ENCODE data around the gene OPRPN. TPM values are rescaled to one million over a fixed set of nuclear protein-coding genes. Genes with fewer than 3 reads are reported as not detected.

The OPRPN gene
- total RNA-seq, 1 experiment from 2014 or later = not detected

DNA sequence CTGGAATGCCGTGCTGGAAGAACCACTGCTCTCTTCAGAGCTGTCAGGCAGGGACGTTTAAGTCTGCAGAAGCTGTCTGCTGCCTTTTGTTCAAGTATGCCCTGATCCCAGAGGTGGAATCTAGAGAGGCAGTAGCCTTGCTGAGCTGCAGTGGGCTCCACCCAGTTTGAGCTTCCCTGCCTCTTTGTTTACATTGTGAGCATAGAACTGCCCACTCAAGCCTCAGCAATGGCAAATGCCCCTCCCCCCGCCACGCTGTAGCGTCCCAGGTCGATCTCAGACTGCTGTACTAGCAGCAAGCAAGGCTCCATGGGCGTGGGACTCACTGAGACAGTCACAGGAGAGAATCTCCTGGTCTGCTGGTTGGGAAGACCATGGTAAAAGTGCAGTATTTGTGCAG lies 39.5 kb downstream of the OPRPN start:
- H3K36me3 Mint-ChIP-seq = no peaks in the 10 kb centered on the region
- H3K4me3 Mint-ChIP-seq = no peak overlapping the region
- POLR2A ChIA-PET = no interaction called here

DNA sequence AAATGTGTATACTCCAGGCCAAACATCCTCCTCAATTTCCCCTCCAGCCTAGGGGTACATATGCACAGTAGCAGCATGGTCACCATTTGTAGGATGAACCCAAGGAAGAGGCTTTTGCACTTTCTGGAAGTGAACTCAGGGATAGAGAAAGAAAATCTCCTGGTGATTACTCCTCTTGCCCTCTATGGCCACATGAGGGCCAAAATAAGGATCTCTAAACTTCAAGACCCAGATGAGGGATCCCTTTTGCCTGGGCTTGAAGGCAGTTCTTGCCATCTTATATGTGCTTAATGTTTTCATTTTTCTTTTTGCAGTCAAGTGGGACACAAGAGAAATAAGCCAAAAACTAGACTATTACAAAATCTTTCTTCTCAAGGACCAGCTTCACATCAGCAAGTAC lies 44.7 kb downstream of the OPRPN start:
- ChIA-PET CTCF (no interaction called here), POLR2A (no interaction called here)
- Mint-ChIP-seq H3K4me3 (no peak overlapping the region), H3K4me1 (peaks cover under 1% of the 10 kb centered on the region; the same call in 1 of the 2 replicates), H3K9me3 (no peaks in the 10 kb centered on the region), H3K27ac (no peak overlapping the region), H3K27me3 (ENCODE audit: low read depth) (no peaks in the 10 kb centered on the region), H3K36me3 (no peaks in the 10 kb centered on the region)
- ATAC-seq (no peak), DNase-seq (ENCODE audit: low spot score) (no peak)
- TF ChIP-seq KAT7 (CRISPR knock-in tag; IDR thresholded peaks at IDR 0.05; ENCODE audit: borderline replicate concordance) (no peak), NR3C1 (CRISPR knock-in tag; conservative IDR thresholded peaks at IDR 0.05; ENCODE audit: low read depth) (no peak), CBFB (CRISPR knock-in tag; IDR thresholded peaks at IDR 0.05; ENCODE audit: low read depth) (no peak), TP53 (CRISPR knock-in tag; IDR thresholded peaks at IDR 0.05) (no peak), TEAD4 (CRISPR knock-in tag; IDR thresholded peaks at IDR 0.05) (no peak), NFATC4 (CRISPR knock-in tag; IDR thresholded peaks at IDR 0.05) (no peak), RORB (CRISPR knock-in tag; IDR thresholded peaks at IDR 0.05) (no peak), IRF2 (CRISPR knock-in tag; IDR thresholded peaks at IDR 0.05; ENCODE audit: borderline replicate concordance, low read depth) (no peak)
- TF ChIP-seq, protein P1, sequence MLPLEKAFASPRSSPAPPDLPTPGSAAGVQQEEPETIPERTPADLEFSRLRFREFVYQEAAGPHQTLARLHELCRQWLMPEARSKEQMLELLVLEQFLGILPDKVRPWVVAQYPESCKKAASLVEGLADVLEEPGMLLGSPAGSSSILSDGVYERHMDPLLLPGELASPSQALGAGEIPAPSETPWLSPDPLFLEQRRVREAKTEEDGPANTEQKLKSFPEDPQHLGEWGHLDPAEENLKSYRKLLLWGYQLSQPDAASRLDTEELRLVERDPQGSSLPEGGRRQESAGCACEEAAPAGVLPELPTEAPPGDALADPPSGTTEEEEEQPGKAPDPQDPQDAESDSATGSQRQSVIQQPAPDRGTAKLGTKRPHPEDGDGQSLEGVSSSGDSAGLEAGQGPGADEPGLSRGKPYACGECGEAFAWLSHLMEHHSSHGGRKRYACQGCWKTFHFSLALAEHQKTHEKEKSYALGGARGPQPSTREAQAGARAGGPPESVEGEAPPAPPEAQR (CRISPR knock-in tag; IDR thresholded peaks at IDR 0.05) = no peak
- TF ChIP-seq, protein P2, sequence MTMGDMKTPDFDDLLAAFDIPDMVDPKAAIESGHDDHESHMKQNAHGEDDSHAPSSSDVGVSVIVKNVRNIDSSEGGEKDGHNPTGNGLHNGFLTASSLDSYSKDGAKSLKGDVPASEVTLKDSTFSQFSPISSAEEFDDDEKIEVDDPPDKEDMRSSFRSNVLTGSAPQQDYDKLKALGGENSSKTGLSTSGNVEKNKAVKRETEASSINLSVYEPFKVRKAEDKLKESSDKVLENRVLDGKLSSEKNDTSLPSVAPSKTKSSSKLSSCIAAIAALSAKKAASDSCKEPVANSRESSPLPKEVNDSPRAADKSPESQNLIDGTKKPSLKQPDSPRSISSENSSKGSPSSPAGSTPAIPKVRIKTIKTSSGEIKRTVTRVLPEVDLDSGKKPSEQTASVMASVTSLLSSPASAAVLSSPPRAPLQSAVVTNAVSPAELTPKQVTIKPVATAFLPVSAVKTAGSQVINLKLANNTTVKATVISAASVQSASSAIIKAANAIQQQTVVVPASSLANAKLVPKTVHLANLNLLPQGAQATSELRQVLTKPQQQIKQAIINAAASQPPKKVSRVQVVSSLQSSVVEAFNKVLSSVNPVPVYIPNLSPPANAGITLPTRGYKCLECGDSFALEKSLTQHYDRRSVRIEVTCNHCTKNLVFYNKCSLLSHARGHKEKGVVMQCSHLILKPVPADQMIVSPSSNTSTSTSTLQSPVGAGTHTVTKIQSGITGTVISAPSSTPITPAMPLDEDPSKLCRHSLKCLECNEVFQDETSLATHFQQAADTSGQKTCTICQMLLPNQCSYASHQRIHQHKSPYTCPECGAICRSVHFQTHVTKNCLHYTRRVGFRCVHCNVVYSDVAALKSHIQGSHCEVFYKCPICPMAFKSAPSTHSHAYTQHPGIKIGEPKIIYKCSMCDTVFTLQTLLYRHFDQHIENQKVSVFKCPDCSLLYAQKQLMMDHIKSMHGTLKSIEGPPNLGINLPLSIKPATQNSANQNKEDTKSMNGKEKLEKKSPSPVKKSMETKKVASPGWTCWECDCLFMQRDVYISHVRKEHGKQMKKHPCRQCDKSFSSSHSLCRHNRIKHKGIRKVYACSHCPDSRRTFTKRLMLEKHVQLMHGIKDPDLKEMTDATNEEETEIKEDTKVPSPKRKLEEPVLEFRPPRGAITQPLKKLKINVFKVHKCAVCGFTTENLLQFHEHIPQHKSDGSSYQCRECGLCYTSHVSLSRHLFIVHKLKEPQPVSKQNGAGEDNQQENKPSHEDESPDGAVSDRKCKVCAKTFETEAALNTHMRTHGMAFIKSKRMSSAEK (CRISPR knock-in tag; IDR thresholded peaks at IDR 0.05; ENCODE audit: borderline replicate concordance) = no peak
- TF ChIP-seq, protein P3, sequence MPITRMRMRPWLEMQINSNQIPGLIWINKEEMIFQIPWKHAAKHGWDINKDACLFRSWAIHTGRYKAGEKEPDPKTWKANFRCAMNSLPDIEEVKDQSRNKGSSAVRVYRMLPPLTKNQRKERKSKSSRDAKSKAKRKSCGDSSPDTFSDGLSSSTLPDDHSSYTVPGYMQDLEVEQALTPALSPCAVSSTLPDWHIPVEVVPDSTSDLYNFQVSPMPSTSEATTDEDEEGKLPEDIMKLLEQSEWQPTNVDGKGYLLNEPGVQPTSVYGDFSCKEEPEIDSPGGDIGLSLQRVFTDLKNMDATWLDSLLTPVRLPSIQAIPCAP (CRISPR knock-in tag; IDR thresholded peaks at IDR 0.05) = no peak
- TF ChIP-seq, protein P4, sequence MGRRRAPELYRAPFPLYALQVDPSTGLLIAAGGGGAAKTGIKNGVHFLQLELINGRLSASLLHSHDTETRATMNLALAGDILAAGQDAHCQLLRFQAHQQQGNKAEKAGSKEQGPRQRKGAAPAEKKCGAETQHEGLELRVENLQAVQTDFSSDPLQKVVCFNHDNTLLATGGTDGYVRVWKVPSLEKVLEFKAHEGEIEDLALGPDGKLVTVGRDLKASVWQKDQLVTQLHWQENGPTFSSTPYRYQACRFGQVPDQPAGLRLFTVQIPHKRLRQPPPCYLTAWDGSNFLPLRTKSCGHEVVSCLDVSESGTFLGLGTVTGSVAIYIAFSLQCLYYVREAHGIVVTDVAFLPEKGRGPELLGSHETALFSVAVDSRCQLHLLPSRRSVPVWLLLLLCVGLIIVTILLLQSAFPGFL (CRISPR knock-in tag; IDR thresholded peaks at IDR 0.05; ENCODE audit: borderline replicate concordance) = no peak

More for the DNA sequence above, 39.5 kb downstream of the OPRPN start:
- H3K9me3 Mint-ChIP-seq = peaks cover 15% of the 10 kb centered on the region
- TF ChIP-seq FOXK1 (CRISPR knock-in tag; IDR thresholded peaks at IDR 0.05) (no peak), NR2C2 (CRISPR knock-in tag; IDR thresholded peaks at IDR 0.05) (no peak), SP1 (CRISPR knock-in tag; conservative IDR thresholded peaks at IDR 0.05) (no peak), ZNF317 (CRISPR knock-in tag; IDR thresholded peaks at IDR 0.05; ENCODE audit: borderline replicate concordance, low read depth) (no peak), GABPB1 (CRISPR knock-in tag; IDR thresholded peaks at IDR 0.05) (no peak), TEAD1 (CRISPR knock-in tag; IDR thresholded peaks at IDR 0.05) (no peak)
- TF ChIP-seq, protein P3 (CRISPR knock-in tag; IDR thresholded peaks at IDR 0.05) = no peak
- TF ChIP-seq, protein P5, sequence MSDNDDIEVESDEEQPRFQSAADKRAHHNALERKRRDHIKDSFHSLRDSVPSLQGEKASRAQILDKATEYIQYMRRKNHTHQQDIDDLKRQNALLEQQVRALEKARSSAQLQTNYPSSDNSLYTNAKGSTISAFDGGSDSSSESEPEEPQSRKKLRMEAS (CRISPR knock-in tag; IDR thresholded peaks at IDR 0.05) = no peak
- TF ChIP-seq, protein P6, sequence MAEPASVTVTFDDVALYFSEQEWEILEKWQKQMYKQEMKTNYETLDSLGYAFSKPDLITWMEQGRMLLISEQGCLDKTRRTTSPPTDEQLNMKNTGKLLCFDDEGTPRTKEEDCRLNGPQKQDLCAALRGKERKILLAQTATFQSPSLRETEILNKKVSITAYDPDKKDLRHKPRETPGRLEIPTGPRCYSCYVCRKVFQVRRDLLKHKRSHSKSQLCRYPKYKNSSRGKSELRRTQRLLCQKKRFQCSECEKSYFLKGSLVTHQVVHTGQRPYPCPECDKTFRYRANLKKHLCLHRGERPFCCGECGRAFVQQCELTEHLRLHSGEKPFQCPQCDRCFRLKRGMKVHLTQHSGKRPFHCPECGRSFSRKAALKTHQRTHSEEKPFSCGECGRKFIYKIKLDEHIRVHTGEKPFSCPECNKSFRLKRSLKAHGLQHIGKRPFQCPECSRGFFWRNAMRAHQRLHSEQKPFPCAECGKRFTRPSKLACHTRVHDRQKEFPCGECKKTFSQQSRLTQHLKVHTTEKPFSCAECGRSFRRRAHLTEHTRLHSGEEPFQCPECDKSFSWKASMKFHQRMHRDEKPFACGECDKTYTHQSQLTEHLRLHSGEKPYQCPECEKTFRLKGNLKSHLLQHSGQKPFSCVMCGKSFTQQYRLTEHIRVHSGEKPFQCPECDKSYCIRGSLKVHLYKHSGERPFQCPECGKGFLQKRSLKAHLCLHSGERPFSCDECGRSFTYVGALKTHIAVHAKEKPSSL (CRISPR knock-in tag; conservative IDR thresholded peaks at IDR 0.05) = no peak
- TF ChIP-seq, protein P7, sequence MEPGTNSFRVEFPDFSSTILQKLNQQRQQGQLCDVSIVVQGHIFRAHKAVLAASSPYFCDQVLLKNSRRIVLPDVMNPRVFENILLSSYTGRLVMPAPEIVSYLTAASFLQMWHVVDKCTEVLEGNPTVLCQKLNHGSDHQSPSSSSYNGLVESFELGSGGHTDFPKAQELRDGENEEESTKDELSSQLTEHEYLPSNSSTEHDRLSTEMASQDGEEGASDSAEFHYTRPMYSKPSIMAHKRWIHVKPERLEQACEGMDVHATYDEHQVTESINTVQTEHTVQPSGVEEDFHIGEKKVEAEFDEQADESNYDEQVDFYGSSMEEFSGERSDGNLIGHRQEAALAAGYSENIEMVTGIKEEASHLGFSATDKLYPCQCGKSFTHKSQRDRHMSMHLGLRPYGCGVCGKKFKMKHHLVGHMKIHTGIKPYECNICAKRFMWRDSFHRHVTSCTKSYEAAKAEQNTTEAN (CRISPR knock-in tag; IDR thresholded peaks at IDR 0.05) = no peak
- CTCF ChIA-PET = interaction anchor here (1.2 kb wide), 1 partner anchor 17 kb away, joined by 3 read pairs; no protein-coding TSS in a partner anchor
- peak; percentile 88 for ATAC-seq
- H3K27ac Mint-ChIP-seq = no peak overlapping the region
- H3K4me1 Mint-ChIP-seq = peaks cover 4% of the 10 kb centered on the region; the same call in 1 of the 2 replicates
- peak; percentile 41 for DNase-seq (ENCODE audit: low spot score)
- peaks cover 2% of the 10 kb centered on the region; the same call in 1 of the 2 replicates for H3K27me3 Mint-ChIP-seq (ENCODE audit: low read depth)
